ENCODE data around the gene PNMA6F. TPM values are rescaled to one million over a fixed set of nuclear protein-coding genes. Genes with fewer than 3 reads are reported as not detected.

Gene PNMA6F
- total and polyA plus RNA-seq, 5 donors from 2014 or later: not detected

GRCh38 chrX:153305972-153306371 is 15.6 kb downstream of the PNMA6F start:
- peaks cover 0 to 3% (median 0%) of the 10 kb centered on the region in 7 donors for H3K9me3 Mint-ChIP-seq
- Histone ChIP-seq H3K4me1 (ENCODE audit: control insufficient read depth, insufficient read depth, low read length, poor library complexity, severe bottlenecking) (no peaks in the 10 kb centered on the region), H3K36me3 (ENCODE audit: control insufficient read depth, insufficient read depth, low read length) (no peaks in the 10 kb centered on the region), H3K27ac (ENCODE audit: insufficient read depth, low read length, poor library complexity, severe bottlenecking) (no peak overlapping the region), H3K27me3 (ENCODE audit: control insufficient read depth, insufficient read depth, low read length) (no peaks in the 10 kb centered on the region), H3K4me3 (ENCODE audit: low read depth, low read length) (no peak overlapping the region), H3K9me3 (ENCODE audit: control insufficient read depth in 2 of 2, low read length in 2 of 2) (no peaks in the 10 kb centered on the region)
- ATAC-seq (ENCODE audit: low read depth in 2 of 2) (no peak), DNase-seq (no peak)
- no peak overlapping the region for H3K27ac Mint-ChIP-seq
- peaks cover 14% of the 10 kb centered on the region for H3K27me3 Mint-ChIP-seq
- peaks cover 0 to 4% (median 0%) of the 10 kb centered on the region in 4 donors for H3K4me1 Mint-ChIP-seq
- no peaks in the 10 kb centered on the region for H3K36me3 Mint-ChIP-seq
- no peak overlapping the region for H3K4me3 Mint-ChIP-seq

DNA sequence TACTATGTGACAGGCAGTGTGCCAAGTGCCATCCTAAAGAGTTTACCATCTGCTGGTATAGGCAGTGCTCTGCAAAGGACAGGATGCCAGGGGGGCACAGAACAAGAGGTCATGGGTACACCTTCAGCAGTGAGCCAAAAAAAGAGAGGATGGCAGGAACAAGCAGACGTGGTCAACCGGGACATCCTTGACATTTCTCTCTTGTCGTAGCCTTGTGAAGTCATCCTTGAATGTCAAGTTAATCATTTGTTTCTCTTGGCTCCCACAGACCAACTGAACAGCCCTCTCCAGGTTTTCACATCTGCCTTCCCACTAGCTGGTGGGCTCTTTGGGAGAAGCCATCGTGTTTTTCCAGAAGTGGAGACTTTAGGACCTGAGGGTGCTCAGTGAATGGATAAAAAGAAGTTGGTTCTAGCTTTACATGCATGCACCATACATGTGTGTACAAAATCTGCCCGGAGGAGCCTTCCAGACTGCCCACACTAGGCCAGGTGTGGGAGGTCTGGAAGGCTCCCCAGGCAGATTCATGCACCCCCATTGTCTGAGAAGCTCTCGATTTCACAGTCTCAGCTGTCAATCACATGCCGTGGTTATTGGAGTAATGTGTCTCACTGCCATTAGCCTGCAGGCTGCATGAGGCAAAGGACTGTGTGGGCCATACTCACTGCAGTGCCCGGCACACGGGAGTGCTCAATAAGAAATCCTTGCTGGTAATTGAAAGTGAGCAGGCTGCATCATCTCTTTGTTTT is 16.4 kb downstream of the PNMA6F start:
- Mint-ChIP-seq H3K4me3 (no peak overlapping the region), H3K4me1 (peaks cover 0 to 4% (median 0%) of the 10 kb centered on the region in 4 donors), H3K27ac (peak overlapping the region in 1 of 3 donors; percentile 63), H3K36me3 (no peaks in the 10 kb centered on the region), H3K9me3 (peaks cover 0 to 3% (median 0%) of the 10 kb centered on the region in 7 donors), H3K27me3 (peaks cover 14% of the 10 kb centered on the region)
- Histone ChIP-seq H3K4me1 (ENCODE audit: control insufficient read depth, insufficient read depth, low read length, poor library complexity, severe bottlenecking) (no peaks in the 10 kb centered on the region), H3K27ac (ENCODE audit: insufficient read depth, low read length, poor library complexity, severe bottlenecking) (no peak overlapping the region), H3K36me3 (ENCODE audit: control insufficient read depth, insufficient read depth, low read length) (no peaks in the 10 kb centered on the region), H3K9me3 (ENCODE audit: control insufficient read depth in 2 of 2, low read length in 2 of 2) (no peaks in the 10 kb centered on the region), H3K4me3 (ENCODE audit: low read depth, low read length) (no peak overlapping the region), H3K27me3 (ENCODE audit: control insufficient read depth, insufficient read depth, low read length) (no peaks in the 10 kb centered on the region)
- ATAC-seq (ENCODE audit: low read depth in 2 of 2): no peak
- DNase-seq: no peak

DNA sequence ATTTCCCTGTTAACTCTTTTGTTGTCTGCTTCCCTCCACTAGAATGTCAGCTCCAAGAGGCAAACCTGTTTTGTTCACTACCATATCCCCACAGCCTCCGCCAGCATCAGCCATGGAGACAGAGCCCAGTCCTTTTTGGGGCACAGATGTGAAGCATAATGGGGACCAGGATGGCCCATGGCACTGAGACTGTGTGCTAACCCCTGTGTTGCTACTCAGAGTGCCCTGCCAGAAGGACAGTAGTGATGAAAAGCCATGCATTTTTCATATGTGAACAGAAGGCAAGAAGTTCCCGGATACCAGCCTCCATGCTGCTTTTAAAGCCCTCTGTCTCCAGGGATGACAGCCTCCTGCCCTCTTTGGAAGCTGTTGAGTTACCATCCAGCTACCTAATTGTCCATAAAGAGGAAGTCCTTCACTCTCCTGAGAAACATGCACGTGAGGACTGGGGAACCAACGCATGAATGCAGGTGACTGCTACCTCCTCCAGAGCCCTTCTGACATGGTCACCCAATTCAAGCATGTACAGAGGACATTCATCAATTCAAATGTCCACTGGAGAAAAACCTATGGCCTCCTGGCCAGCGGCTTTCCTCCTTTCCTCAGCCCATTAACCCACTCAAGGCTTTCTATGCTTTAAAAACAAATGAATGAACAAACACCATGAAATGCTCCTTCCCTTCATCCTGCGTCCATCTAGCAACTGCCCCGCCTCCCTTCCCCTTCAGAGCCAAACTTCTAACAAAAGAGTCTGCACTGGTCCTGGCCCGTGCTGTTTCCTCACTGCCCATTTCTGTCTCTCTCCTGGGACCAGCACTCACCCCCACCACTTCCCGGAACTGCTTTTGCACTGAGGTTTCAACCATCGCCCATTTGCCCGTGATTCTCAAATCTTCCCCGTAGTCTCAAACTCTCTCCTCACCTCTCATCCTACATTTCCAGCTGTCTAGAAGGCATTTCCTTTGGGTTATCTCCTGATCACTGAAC is 18.0 kb downstream of the PNMA6F start:
- Histone ChIP-seq H3K9me3 (ENCODE audit: control insufficient read depth in 2 of 2, low read length in 2 of 2) (no peaks in the 10 kb centered on the region), H3K27ac (ENCODE audit: insufficient read depth, low read length, poor library complexity, severe bottlenecking) (no peak overlapping the region), H3K4me3 (ENCODE audit: low read depth, low read length) (no peak overlapping the region), H3K27me3 (ENCODE audit: control insufficient read depth, insufficient read depth, low read length) (no peaks in the 10 kb centered on the region), H3K4me1 (ENCODE audit: control insufficient read depth, insufficient read depth, low read length, poor library complexity, severe bottlenecking) (no peaks in the 10 kb centered on the region), H3K36me3 (ENCODE audit: control insufficient read depth, insufficient read depth, low read length) (no peaks in the 10 kb centered on the region)
- peaks cover 24% of the 10 kb centered on the region for H3K27me3 Mint-ChIP-seq
- ATAC-seq (ENCODE audit: low read depth in 2 of 2) (no peak), DNase-seq (no peak)
- H3K9me3 Mint-ChIP-seq: peaks cover 0 to 4% (median 0%) of the 10 kb centered on the region in 7 donors
- H3K27ac Mint-ChIP-seq: peak overlapping the region in 2 of 3 donors; percentile 3 to 11
- H3K4me1 Mint-ChIP-seq: peaks cover 0 to 4% (median 0%) of the 10 kb centered on the region in 4 donors
- peak overlapping the region in 1 of 4 donors; percentile 49 for H3K4me3 Mint-ChIP-seq
- no peaks in the 10 kb centered on the region for H3K36me3 Mint-ChIP-seq

DNA sequence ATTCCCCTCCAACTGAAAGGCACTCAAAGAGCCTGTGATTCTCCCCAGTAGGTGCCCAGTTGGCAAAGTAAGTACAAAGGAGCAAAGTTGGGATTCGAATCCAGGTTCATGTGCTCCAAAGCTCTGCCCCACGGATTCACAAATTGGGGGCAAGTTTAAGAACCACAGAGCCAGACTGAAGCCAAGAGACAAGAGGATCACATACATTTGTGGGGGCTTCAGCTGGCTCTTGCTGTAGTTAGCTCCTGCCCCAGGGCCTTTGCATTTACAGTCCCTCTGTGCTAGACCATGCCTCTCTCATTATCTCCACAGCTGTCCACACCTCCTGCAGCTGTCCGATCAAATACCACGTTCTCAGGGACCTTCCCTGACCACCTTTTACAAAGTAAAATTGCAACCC is 18.8 kb downstream of the PNMA6F start:
- Histone ChIP-seq H3K9me3 (ENCODE audit: control insufficient read depth in 2 of 2, low read length in 2 of 2) (no peaks in the 10 kb centered on the region), H3K27ac (ENCODE audit: insufficient read depth, low read length, poor library complexity, severe bottlenecking) (no peak overlapping the region), H3K4me3 (ENCODE audit: low read depth, low read length) (no peak overlapping the region), H3K36me3 (ENCODE audit: control insufficient read depth, insufficient read depth, low read length) (no peaks in the 10 kb centered on the region), H3K4me1 (ENCODE audit: control insufficient read depth, insufficient read depth, low read length, poor library complexity, severe bottlenecking) (no peaks in the 10 kb centered on the region), H3K27me3 (ENCODE audit: control insufficient read depth, insufficient read depth, low read length) (no peaks in the 10 kb centered on the region)
- no peak overlapping the region for H3K27ac Mint-ChIP-seq
- DNase-seq: no peak
- no peak overlapping the region for H3K4me3 Mint-ChIP-seq
- H3K9me3 Mint-ChIP-seq: peaks cover 0 to 4% (median 0%) of the 10 kb centered on the region in 7 donors
- no peaks in the 10 kb centered on the region for H3K36me3 Mint-ChIP-seq
- peaks cover 30% of the 10 kb centered on the region for H3K27me3 Mint-ChIP-seq
- no peak for ATAC-seq (ENCODE audit: low read depth in 2 of 2)
- H3K4me1 Mint-ChIP-seq: peaks cover 0 to 4% (median 0%) of the 10 kb centered on the region in 4 donors

GRCh38 chrX:153301746-153302145 is 19.8 kb downstream of the PNMA6F start:
- no peak overlapping the region for H3K4me3 ChIP-seq (ENCODE audit: low read depth, low read length)
- no peak for DNase-seq
- no peaks in the 10 kb centered on the region for H3K9me3 ChIP-seq (ENCODE audit: control insufficient read depth in 2 of 2, low read length in 2 of 2)
- Mint-ChIP-seq H3K36me3 (no peaks in the 10 kb centered on the region), H3K4me1 (peaks cover 0 to 4% (median 0%) of the 10 kb centered on the region in 4 donors), H3K27ac (no peak overlapping the region), H3K9me3 (peaks cover 0 to 4% (median 0%) of the 10 kb centered on the region in 7 donors), H3K27me3 (peaks cover 31% of the 10 kb centered on the region), H3K4me3 (no peak overlapping the region)
- H3K4me1 ChIP-seq (ENCODE audit: control insufficient read depth, insufficient read depth, low read length, poor library complexity, severe bottlenecking): no peaks in the 10 kb centered on the region
- H3K27me3 ChIP-seq (ENCODE audit: control insufficient read depth, insufficient read depth, low read length): no peaks in the 10 kb centered on the region
- H3K27ac ChIP-seq (ENCODE audit: insufficient read depth, low read length, poor library complexity, severe bottlenecking): no peak overlapping the region
- H3K36me3 ChIP-seq (ENCODE audit: control insufficient read depth, insufficient read depth, low read length): no peaks in the 10 kb centered on the region
- no peak for ATAC-seq (ENCODE audit: low read depth in 2 of 2)

DNA sequence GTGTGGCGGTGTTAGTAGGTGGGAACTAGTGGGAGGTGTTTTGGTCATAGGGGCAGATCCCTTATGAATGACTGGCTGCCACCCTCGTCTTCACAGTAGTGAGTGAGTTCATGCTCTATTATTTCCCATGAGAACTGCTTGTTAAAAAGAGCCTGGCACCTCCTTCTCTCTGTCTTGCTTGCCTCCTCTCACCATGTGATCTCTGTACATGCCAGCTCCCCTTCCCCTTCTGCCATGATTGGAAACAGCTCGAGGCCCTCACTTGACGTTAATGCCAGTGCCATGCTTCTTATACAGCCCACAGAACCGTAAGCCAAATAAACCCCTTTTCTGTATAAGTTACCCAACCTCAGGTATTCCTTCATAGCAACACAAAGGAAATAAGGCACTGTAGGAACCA is 21.7 kb downstream of the PNMA6F start:
- Histone ChIP-seq H3K9me3 (ENCODE audit: control insufficient read depth in 2 of 2, low read length in 2 of 2) (no peaks in the 10 kb centered on the region), H3K27me3 (ENCODE audit: control insufficient read depth, insufficient read depth, low read length) (no peaks in the 10 kb centered on the region), H3K27ac (ENCODE audit: insufficient read depth, low read length, poor library complexity, severe bottlenecking) (no peak overlapping the region), H3K36me3 (ENCODE audit: control insufficient read depth, insufficient read depth, low read length) (no peaks in the 10 kb centered on the region), H3K4me1 (ENCODE audit: control insufficient read depth, insufficient read depth, low read length, poor library complexity, severe bottlenecking) (no peaks in the 10 kb centered on the region), H3K4me3 (ENCODE audit: low read depth, low read length) (no peak overlapping the region)
- no peak overlapping the region for H3K4me3 Mint-ChIP-seq
- DNase-seq (no peak), ATAC-seq (ENCODE audit: low read depth in 2 of 2) (no peak)
- no peak overlapping the region for H3K27ac Mint-ChIP-seq
- H3K9me3 Mint-ChIP-seq: peaks cover 0 to 4% (median 0%) of the 10 kb centered on the region in 7 donors
- H3K36me3 Mint-ChIP-seq: no peaks in the 10 kb centered on the region
- H3K4me1 Mint-ChIP-seq: peaks cover 0 to 4% (median under 1%) of the 10 kb centered on the region in 4 donors
- peaks cover 36% of the 10 kb centered on the region for H3K27me3 Mint-ChIP-seq

GRCh38 chrX:153297376-153297775 is 24.2 kb downstream of the PNMA6F start:
- H3K27me3 ChIP-seq (ENCODE audit: control insufficient read depth, insufficient read depth, low read length): no peaks in the 10 kb centered on the region
- H3K27ac ChIP-seq (ENCODE audit: insufficient read depth, low read length, poor library complexity, severe bottlenecking): no peak overlapping the region
- DNase-seq: no peak
- H3K36me3 Mint-ChIP-seq: no peaks in the 10 kb centered on the region
- no peaks in the 10 kb centered on the region for H3K4me1 ChIP-seq (ENCODE audit: control insufficient read depth, insufficient read depth, low read length, poor library complexity, severe bottlenecking)
- H3K9me3 ChIP-seq (ENCODE audit: control insufficient read depth in 2 of 2, low read length in 2 of 2): no peaks in the 10 kb centered on the region
- H3K4me1 Mint-ChIP-seq: peaks cover 5 to 12% (median 10%) of the 10 kb centered on the region in 4 donors
- peaks cover 22% of the 10 kb centered on the region for H3K27me3 Mint-ChIP-seq
- no peaks in the 10 kb centered on the region for H3K36me3 ChIP-seq (ENCODE audit: control insufficient read depth, insufficient read depth, low read length)
- ATAC-seq (ENCODE audit: low read depth in 2 of 2): no peak
- H3K4me3 ChIP-seq (ENCODE audit: low read depth, low read length): no peak overlapping the region
- peaks cover 0 to 5% (median 0%) of the 10 kb centered on the region in 7 donors for H3K9me3 Mint-ChIP-seq
- no peak overlapping the region for H3K4me3 Mint-ChIP-seq
- H3K27ac Mint-ChIP-seq: no peak overlapping the region
